ENCODE results near the gene DGCR8. TPM values are rescaled to one million over a fixed set of nuclear protein-coding genes. Genes with fewer than 3 reads are reported as not detected.

Gene DGCR8
- total and polyA plus RNA-seq, 11 donors = 8.8 to 22.1 (median 13.0) TPM

DNA sequence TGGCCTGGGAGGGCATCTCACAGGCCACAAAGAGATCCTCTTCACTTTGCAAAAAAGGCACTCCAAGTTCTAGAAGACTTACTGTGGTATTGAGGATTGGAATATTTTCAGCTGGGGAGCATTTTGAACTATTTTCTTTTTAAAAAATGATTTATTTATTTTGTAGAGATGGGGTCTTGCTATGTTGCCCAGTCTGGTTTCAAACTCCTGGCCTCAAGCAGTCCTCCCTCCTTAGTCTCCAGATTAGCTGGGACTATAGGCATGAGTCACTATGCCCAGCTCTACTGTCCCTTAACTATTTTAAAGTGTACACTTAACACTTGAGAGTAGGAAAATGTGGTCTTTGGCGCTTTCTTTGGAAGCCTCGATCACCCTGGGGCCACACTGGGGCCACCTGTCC is 24.9 kb upstream of the DGCR8 start:
- Histone ChIP-seq H3K36me3 (peaks cover 0 to 95% (median 80%) of the 10 kb centered on the region in 9 donors), H3K9me3 (no peaks in the 10 kb centered on the region), H3K27ac (no peak overlapping the region), H3K4me1 (peaks cover 0 to 13% (median 0%) of the 10 kb centered on the region in 12 donors), H3K4me3 (no peak overlapping the region), H3K27me3 (no peaks in the 10 kb centered on the region)
- intact Hi-C loops (cut with DNase I) = no loop called here
- DNase-seq (no peak), ATAC-seq (no peak)
- no peak for TF ChIP-seq POLR2A (IDR thresholded peaks at IDR 0.05)
- no peak for TF ChIP-seq CTCF (IDR thresholded peaks at IDR 0.05)
- 96 to 100% (median 99%) methylated on average over 2 of the region's 2 CpGs for WGBS, 4 donors

DNA sequence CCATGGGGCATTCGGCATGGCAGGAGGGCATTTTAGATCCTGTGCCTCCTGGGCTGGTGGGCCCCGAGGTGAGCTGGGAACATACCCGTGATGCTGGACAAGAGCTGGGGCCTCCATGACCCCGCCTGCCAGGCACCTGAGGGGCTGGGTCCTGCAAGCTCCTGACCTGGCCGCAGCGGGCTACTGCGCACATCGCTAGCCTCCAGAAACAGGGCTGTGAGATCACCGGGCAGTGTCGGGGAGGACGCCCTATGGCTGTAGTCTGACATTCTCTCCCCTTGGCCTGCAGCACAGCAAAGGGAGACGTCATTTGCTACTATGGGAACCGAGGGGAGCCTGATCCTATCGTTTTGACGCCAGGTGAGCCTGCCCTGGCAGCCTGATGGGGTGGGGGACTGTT is 24.4 kb upstream of the DGCR8 start:
- Histone ChIP-seq H3K9me3 (no peaks in the 10 kb centered on the region), H3K27me3 (no peaks in the 10 kb centered on the region), H3K4me3 (no peak overlapping the region), H3K4me1 (peaks cover 0 to 13% (median 0%) of the 10 kb centered on the region in 12 donors), H3K27ac (no peak overlapping the region), H3K36me3 (peaks cover 0 to 98% (median 84%) of the 10 kb centered on the region in 9 donors)
- intact Hi-C loops (cut with DNase I) = no loop called here
- 90 to 95% (median 94%) methylated on average over 14 to 15 of the region's 15 CpGs for WGBS, 4 donors
- DNase-seq (no peak), ATAC-seq (no peak)
- TF ChIP-seq CTCF (IDR thresholded peaks at IDR 0.05) = no peak

GRCh38 chr22:20056161-20056560 is 23.9 kb upstream of the DGCR8 start:
- Histone ChIP-seq H3K4me3 (no peak overlapping the region), H3K36me3 (peaks cover 0 to 98% (median 85%) of the 10 kb centered on the region in 9 donors), H3K27me3 (no peaks in the 10 kb centered on the region), H3K27ac (no peak overlapping the region), H3K4me1 (peaks cover 0 to 16% (median under 1%) of the 10 kb centered on the region in 12 donors), H3K9me3 (no peaks in the 10 kb centered on the region)
- WGBS, 4 donors = 80 to 89% (median 85%) methylated on average over 10 of the region's 10 CpGs
- intact Hi-C loops (cut with DNase I) = no loop called here
- DNase-seq = no peak
- ATAC-seq = no peak
- TF ChIP-seq CTCF (IDR thresholded peaks at IDR 0.05) (no peak), POLR2A (IDR thresholded peaks at IDR 0.05) (no peak)

GRCh38 chr22:20056696-20057386 is 23.2 kb upstream of the DGCR8 start:
- no peaks in the 10 kb centered on the region for H3K9me3 ChIP-seq
- no peak for TF ChIP-seq POLR2A (IDR thresholded peaks at IDR 0.05)
- no peak for TF ChIP-seq CTCF (IDR thresholded peaks at IDR 0.05)
- H3K27ac ChIP-seq = no peak overlapping the region
- peaks cover 0 to 98% (median 87%) of the 10 kb centered on the region in 9 donors for H3K36me3 ChIP-seq
- intact Hi-C loops (cut with DNase I) = no loop called here
- ATAC-seq (no peak), DNase-seq (no peak)
- H3K4me3 ChIP-seq = no peak overlapping the region
- no peaks in the 10 kb centered on the region for H3K27me3 ChIP-seq
- peaks cover 0 to 23% (median 4%) of the 10 kb centered on the region in 12 donors for H3K4me1 ChIP-seq
- WGBS, 4 donors = 91 to 94% (median 92%) methylated on average over 16 of the region's 16 CpGs
